Measurements from ENCODE around the gene TFAP2D.

The TFAP2D gene

GRCh38 chr6:50819904-50820868, 106.9 kb downstream of the TFAP2D start:
- no peak for DNase-seq

GRCh38 chr6:50820869-50821264, 107.5 kb downstream of the TFAP2D start:
- no peak for DNase-seq

DNA sequence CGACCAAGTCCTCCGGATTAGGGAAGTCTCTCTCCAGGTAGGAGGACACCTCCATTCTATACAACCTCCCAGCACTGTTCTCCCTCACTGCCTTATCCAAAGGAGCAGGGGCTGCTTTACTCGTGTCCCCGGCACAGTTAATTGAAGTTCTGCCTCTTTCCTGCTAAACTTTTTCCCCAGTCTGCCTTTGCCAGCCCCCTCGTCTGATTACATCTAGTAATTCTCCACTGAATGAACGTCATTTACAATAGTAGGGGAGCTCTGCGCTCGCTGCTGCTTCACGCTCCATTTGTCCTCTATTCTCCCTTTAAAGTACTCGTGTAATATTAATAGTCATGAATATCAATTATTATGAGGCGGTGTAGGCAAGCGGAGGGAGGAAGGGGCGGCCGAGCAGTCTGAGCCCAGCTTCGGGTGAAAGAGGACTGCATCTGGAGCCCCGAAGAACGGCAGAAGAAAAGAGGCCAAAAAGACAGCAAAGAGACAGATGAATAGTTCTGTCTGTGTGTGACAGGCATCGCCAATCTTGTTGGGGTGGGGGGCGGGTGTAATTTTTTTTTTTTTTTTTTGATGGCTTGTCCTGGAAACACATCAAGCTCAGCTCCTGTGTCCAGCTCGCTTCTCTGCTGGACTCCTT, 108.2 kb downstream of the TFAP2D start:
- DNase-seq = no peak

GRCh38 chr6:50822078-50822476, 108.8 kb downstream of the TFAP2D start:
- DNase-seq = no peak
